ENCODE results near the gene CD2BP2.
"Not testable (repeated sequence)": the region's sequence is repeated elsewhere in the genome, so short reads cannot be mapped to it uniquely, and the experiment has no call there.

CD2BP2 gene

GRCh38 chr16:30355144-30355953, at the start of gene CD2BP2:
Gene CD2BP2, minus strand, starts transcription at chr16:30355308. Its CDS starts 627 bp downstream, at chr16:30354681.
- DNase-seq = peak; percentile 98

- no peak for DNase-seq
These were observed 46.8 kb upstream of the CD2BP2 start for GRCh38 chr16:30401768-30402425.

GRCh38 chr16:30399435-30400186, 44.5 kb upstream of the CD2BP2 start:
- DNase-seq = no peak

- DNase-seq = no peak
These were observed 43.7 kb upstream of the CD2BP2 start for GRCh38 chr16:30398661-30399434.

- no peak for DNase-seq
These were observed 42.9 kb upstream of the CD2BP2 start for GRCh38 chr16:30397776-30398660.

- DNase-seq = no peak
These were observed 41.9 kb upstream of the CD2BP2 start for GRCh38 chr16:30397056-30397455.

GRCh38 chr16:30396627-30397026, 41.5 kb upstream of the CD2BP2 start:
- DNase-seq = not testable (repeated sequence)

GRCh38 chr16:30395992-30396585, 41.0 kb upstream of the CD2BP2 start:
- no peak for DNase-seq

- DNase-seq = peak; percentile 82
These were observed 40.3 kb upstream of the CD2BP2 start, which contains the start of gene ZNF48 for GRCh38 chr16:30395155-30395991. Gene ZNF48, plus strand, starts transcription at chr16:30395420. Its CDS starts 375 bp downstream, at chr16:30395795.

GRCh38 chr16:30394592-30395154, 39.6 kb upstream of the CD2BP2 start:
- DNase-seq = no peak

- DNase-seq = no peak
These were observed 28.4 kb upstream of the CD2BP2 start for GRCh38 chr16:30383521-30383920.

GRCh38 chr16:30382111-30382881, 27.2 kb upstream of the CD2BP2 start, which contains the start of gene SEPTIN1:
Gene SEPTIN1, minus strand, starts transcription at chr16:30382561. Its CDS starts 19 bp downstream, at chr16:30382542.
- DNase-seq = no peak

GRCh38 chr16:30381291-30382041, 26.4 kb upstream of the CD2BP2 start:
- DNase-seq = no peak

GRCh38 chr16:30380803-30381208, 25.7 kb upstream of the CD2BP2 start:
- no peak for DNase-seq

- no peak for DNase-seq
These were observed 25.1 kb upstream of the CD2BP2 start for GRCh38 chr16:30380072-30380802.

- DNase-seq = no peak
These were observed 24.2 kb upstream of the CD2BP2 start for GRCh38 chr16:30379158-30379783.
